Keratinocyte (primary cell): ENCODE results near the gene SPP2.

Source experiments
- EZH2 ChIP-seq: IDR thresholded peaks from one replicate; pipeline ENCODE4 v1.6.1; 2012; ENCODE audit warnings: inconsistent platforms, mild to moderate bottlenecking, low read length, moderate library complexity
- TF ChIP-seq, protein P1 (sequence below), 3 experiments: IDR thresholded peaks in 1 of 3; conservative IDR thresholded peaks in 1 of 3; optimal IDR thresholded peaks in 1 of 3; 2 replicates in 2 of 3; 3 replicates in 1 of 3; pipeline versions ENCODE3 to v1.5.1; 2011; ENCODE audit warnings: low read length in 3 of 3, mild to moderate bottlenecking in 3 of 3, moderate library complexity in 2 of 3, control low read depth in 1 of 3, inconsistent platforms in 1 of 3; ENCODE audit not compliant: insufficient read depth in 2 of 3; ENCODE audit errors: extremely low read depth in 1 of 3

DNA sequence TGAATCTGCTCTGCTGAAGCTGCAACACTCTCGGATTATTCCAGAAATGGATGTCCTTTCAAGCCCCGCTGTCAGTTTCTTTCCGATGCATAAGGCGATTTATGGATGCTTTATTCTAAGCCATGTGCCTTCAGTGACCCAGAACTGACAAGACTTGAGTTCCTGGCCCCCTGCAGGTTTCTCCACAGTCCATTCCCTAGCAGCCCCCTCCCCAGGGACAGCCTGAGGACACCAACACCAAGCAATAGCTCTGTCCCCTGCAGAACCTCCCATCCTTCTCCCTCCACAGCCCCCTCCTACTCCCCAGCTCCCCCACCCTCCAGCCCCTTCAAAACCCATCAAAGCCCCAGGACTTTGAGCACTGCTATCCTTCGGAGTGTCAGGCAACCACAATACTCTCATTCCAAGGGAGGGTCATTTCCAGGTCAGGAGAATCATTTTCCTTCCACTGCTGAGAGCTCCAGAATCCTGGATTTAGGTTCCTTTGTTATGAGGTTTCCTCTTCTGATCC is 24.6 kb upstream of the SPP2 start:
- TF ChIP-seq, protein P1, sequence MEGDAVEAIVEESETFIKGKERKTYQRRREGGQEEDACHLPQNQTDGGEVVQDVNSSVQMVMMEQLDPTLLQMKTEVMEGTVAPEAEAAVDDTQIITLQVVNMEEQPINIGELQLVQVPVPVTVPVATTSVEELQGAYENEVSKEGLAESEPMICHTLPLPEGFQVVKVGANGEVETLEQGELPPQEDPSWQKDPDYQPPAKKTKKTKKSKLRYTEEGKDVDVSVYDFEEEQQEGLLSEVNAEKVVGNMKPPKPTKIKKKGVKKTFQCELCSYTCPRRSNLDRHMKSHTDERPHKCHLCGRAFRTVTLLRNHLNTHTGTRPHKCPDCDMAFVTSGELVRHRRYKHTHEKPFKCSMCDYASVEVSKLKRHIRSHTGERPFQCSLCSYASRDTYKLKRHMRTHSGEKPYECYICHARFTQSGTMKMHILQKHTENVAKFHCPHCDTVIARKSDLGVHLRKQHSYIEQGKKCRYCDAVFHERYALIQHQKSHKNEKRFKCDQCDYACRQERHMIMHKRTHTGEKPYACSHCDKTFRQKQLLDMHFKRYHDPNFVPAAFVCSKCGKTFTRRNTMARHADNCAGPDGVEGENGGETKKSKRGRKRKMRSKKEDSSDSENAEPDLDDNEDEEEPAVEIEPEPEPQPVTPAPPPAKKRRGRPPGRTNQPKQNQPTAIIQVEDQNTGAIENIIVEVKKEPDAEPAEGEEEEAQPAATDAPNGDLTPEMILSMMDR (optimal IDR thresholded peaks at IDR 0.05 in 1 of 3, IDR thresholded peaks at IDR 0.05 in 1 of 3, conservative IDR thresholded peaks at IDR 0.05 in 1 of 3; ENCODE audit: extremely low read depth in 1 of 3, insufficient read depth in 2 of 3, low read length in 3 of 3), result no peak
- TF ChIP-seq EZH2, result no peak
